ENCODE results near the gene WFS1. TPM values are rescaled to one million over a fixed set of nuclear protein-coding genes. Genes with fewer than 3 reads are reported as not detected.

Gene WFS1
- total RNA-seq, 1 experiment from 2014 or later = 57.1 TPM

DNA sequence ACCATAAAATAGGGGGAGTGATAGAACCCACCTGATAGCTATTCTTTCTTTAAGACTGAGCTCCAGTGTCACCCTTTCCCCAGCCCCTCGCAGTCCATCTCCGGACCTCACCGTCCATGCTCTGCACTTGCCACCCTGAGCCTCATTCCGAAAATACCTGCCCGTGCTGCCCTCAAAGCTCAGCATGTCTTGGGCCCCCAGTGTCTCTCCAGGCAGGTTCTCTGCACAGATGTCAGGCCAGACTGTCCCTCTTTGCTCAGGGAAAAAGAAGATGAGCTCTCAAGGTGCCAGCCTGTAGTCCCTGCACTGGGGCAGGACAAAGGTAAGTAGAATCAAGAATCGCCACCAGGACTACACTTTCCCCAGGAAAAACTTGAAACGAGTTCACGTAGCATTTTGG, 9.8 kb upstream of the WFS1 start:
- Histone ChIP-seq H3K4me3 (no peak overlapping the region), H3K27me3 (ENCODE audit: insufficient read depth, low read depth) (0 out of 2 replicates have a peak, but pooled peaks cover 7% of the 10 kb centered on the region), H3K9me2 (ENCODE audit: insufficient read depth) (no peaks in the 10 kb centered on the region), H3K4me2 (no peak overlapping the region), H2AFZ (no peak overlapping the region), H3K79me2 (ENCODE audit: low read depth) (no peaks in the 10 kb centered on the region), H3K9me3 (ENCODE audit: insufficient read depth, low read depth) (no peaks in the 10 kb centered on the region), H3K36me3 (ENCODE audit: low read depth) (no peaks in the 10 kb centered on the region), H3K27ac (no peak overlapping the region), H4K20me1 (ENCODE audit: insufficient read depth) (no peaks in the 10 kb centered on the region), H3K4me1 (replicated peaks; ENCODE audit: insufficient read depth) (no peaks in the 10 kb centered on the region), H3F3A (ENCODE audit: insufficient read depth, low read depth) (no peaks in the 10 kb centered on the region)
- ChIA-PET CTCF (interaction anchor here (1.1 kb wide), 1 partner anchor 9 kb away, joined by 4 read pairs; no protein-coding TSS in a partner anchor), POLR2A (ENCODE audit: unreplicated experiment) (no interaction called here)
- no TSS peak for BruUV-seq (replicated peaks)
- no peak for DNase-seq
- intact Hi-C loops (cut with micrococcal nuclease; ENCODE audit: unreplicated experiment) = no loop called here
- no peak for TF ChIP-seq EZH2 (IDR thresholded peaks at IDR 0.05; ENCODE audit: low read depth)

DNA sequence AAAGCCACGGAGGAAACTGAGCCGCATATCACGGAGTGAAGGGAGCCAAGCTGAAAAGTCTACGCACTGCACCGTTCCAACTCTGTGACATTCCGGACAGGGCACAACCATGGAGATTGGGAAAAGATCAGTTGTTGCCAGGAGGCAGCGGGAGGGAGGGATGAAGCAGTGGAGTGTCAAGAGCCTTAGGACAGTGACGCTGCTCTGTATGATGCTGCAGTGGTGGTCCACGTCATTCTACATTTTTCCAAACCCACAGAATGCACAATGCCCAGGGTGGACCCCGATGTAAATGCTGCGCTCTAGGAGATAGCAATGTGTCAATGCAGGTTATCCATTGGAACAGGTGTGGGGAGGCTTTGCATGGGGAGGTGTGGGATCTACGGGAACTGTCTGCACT, 7.5 kb upstream of the WFS1 start:
- no peaks in the 10 kb centered on the region for H3K79me2 ChIP-seq (ENCODE audit: low read depth)
- DNase-seq = no peak
- TF ChIP-seq, protein P1, sequence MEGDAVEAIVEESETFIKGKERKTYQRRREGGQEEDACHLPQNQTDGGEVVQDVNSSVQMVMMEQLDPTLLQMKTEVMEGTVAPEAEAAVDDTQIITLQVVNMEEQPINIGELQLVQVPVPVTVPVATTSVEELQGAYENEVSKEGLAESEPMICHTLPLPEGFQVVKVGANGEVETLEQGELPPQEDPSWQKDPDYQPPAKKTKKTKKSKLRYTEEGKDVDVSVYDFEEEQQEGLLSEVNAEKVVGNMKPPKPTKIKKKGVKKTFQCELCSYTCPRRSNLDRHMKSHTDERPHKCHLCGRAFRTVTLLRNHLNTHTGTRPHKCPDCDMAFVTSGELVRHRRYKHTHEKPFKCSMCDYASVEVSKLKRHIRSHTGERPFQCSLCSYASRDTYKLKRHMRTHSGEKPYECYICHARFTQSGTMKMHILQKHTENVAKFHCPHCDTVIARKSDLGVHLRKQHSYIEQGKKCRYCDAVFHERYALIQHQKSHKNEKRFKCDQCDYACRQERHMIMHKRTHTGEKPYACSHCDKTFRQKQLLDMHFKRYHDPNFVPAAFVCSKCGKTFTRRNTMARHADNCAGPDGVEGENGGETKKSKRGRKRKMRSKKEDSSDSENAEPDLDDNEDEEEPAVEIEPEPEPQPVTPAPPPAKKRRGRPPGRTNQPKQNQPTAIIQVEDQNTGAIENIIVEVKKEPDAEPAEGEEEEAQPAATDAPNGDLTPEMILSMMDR (conservative IDR thresholded peaks at IDR 0.05) = no peak
- TF ChIP-seq EZH2 (IDR thresholded peaks at IDR 0.05; ENCODE audit: low read depth) = no peak
- H3K27me3 ChIP-seq (ENCODE audit: insufficient read depth, low read depth) = 0 out of 2 replicates have a peak, but pooled peaks cover 3% of the 10 kb centered on the region
- no peak overlapping the region for H3K4me3 ChIP-seq
- no peaks in the 10 kb centered on the region for H3K9me2 ChIP-seq (ENCODE audit: insufficient read depth)
- H4K20me1 ChIP-seq (ENCODE audit: insufficient read depth) = no peaks in the 10 kb centered on the region
- H3F3A ChIP-seq (ENCODE audit: insufficient read depth, low read depth) = no peaks in the 10 kb centered on the region
- no peaks in the 10 kb centered on the region for H3K36me3 ChIP-seq (ENCODE audit: low read depth)
- no peak overlapping the region for H3K4me2 ChIP-seq
- H3K9me3 ChIP-seq (ENCODE audit: insufficient read depth, low read depth) = no peaks in the 10 kb centered on the region
- intact Hi-C loops (cut with micrococcal nuclease; ENCODE audit: unreplicated experiment) = no loop called here
- H2AFZ ChIP-seq = no peak overlapping the region
- ChIA-PET POLR2A (ENCODE audit: unreplicated experiment) (no interaction called here), CTCF (interaction anchor here (0.6 to 2.6 kb wide), 3 partner anchors 65 to 69 kb away, joined by 3 to 18 read pairs (median 4); no protein-coding TSS in a partner anchor)
- H3K27ac ChIP-seq = no peak overlapping the region
- BruUV-seq (replicated peaks) = no TSS peak
- no peaks in the 10 kb centered on the region for H3K4me1 ChIP-seq (replicated peaks; ENCODE audit: insufficient read depth)

DNA sequence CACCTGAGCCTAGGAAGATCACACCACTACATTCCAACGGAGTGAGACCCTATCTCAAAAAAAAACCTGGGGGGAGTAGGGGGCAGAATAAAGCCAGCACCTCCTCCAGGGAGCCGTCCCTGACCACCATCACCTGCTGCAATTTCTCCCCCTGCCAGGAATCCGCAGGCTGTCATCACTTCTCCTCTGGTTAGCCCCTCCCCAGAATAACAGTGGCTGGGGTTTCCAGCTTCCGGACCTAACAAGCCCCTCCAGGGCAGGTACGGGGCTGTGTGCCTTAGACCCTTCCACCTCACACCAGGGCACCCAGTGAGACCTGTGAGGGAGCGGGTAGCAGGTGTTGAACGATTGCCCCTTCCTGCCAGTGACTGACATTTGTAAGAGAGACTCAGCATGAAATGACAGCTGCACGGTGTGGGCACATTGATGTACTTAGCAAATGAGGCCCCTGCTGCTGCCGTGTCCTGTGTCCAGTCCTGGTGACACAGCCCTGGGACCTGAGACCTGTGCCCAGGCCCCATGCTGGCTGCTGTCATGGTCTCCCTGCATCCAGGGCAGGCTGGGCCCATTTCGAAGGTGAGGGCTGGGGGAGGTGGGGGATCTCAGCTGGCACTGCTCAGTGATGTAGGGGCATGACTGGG, 6.7 kb upstream of the WFS1 start:
- BruUV-seq (replicated peaks) = no TSS peak
- Histone ChIP-seq H3K79me2 (ENCODE audit: low read depth) (no peaks in the 10 kb centered on the region), H3K27ac (no peak overlapping the region), H3K4me3 (no peak overlapping the region), H3K4me2 (no peak overlapping the region), H3K36me3 (ENCODE audit: low read depth) (no peaks in the 10 kb centered on the region), H3K27me3 (ENCODE audit: insufficient read depth, low read depth) (0 out of 2 replicates have a peak, but pooled peaks cover 3% of the 10 kb centered on the region), H3F3A (ENCODE audit: insufficient read depth, low read depth) (no peaks in the 10 kb centered on the region), H3K9me3 (ENCODE audit: insufficient read depth, low read depth) (no peaks in the 10 kb centered on the region), H4K20me1 (ENCODE audit: insufficient read depth) (no peaks in the 10 kb centered on the region), H3K9me2 (ENCODE audit: insufficient read depth) (no peaks in the 10 kb centered on the region), H3K4me1 (replicated peaks; ENCODE audit: insufficient read depth) (no peaks in the 10 kb centered on the region), H2AFZ (no peak overlapping the region)
- TF ChIP-seq, protein P1 (conservative IDR thresholded peaks at IDR 0.05) = no peak
- no peak for TF ChIP-seq EZH2 (IDR thresholded peaks at IDR 0.05; ENCODE audit: low read depth)
- DNase-seq = no peak
- intact Hi-C loops (cut with micrococcal nuclease; ENCODE audit: unreplicated experiment) = no loop called here
- CTCF ChIA-PET = interaction anchor here (2.6 kb wide), 1 partner anchor 65 kb away, joined by 18 read pairs; no protein-coding TSS in a partner anchor
- POLR2A ChIA-PET (ENCODE audit: unreplicated experiment) = no interaction called here
